Naive thymus-derived CD8-positive, alpha-beta T cell (primary cell): ENCODE results near the gene SLC38A3. TPM values are rescaled to one million over a fixed set of nuclear protein-coding genes. Genes with fewer than 3 reads are reported as not detected.
A peak's percentile ranks its signal among the peaks of the same experiment; 100 is the strongest.

ENCODE experiments used
- ATAC-seq, 2 donors: fragments of 150-1000 bp; cut with Tn5 transposase in 1 of 2; sonication (Bioruptor Pico), chemical (Tn5 transposase) in 1 of 2; 1 replicate in 1 of 2; 2 replicates in 1 of 2; pipeline ENCODE4 v1.10.0; 2021; ENCODE audit warnings: mild to moderate bottlenecking in 2 of 2, moderate library complexity in 2 of 2
- POLR2A ChIA-PET: fragments of 350-600 bp; sonication (Branson Sonifier 250); formaldehyde crosslinking; loops from one replicate; lab custom pipeline; 2021; ENCODE audit warnings: antibody characterized with exemption; lab: Charles Lee
- DNase-seq, 10 donors: peaks; one replicate each; pipeline versions ENCODE4 v3.0.0 to v3.0.0-alpha.2; 2020 to 2022
- H3K27ac Mint-ChIP-seq, 10 donors: one replicate each; pipeline ENCODE4 v1.8.0; 2020 to 2022; ENCODE audit warnings: mild to moderate bottlenecking in 10 of 10, mixed read lengths in 10 of 10, moderate library complexity in 4 of 10, inconsistent platforms in 1 of 10
- H3K27me3 Mint-ChIP-seq, 5 donors: one replicate each; pipeline ENCODE4 v1.8.0; 2021 to 2022; ENCODE audit warnings: mixed read lengths in 5 of 5
- H3K36me3 Mint-ChIP-seq, 3 donors: one replicate each; pipeline ENCODE4 v1.8.0; 2020 to 2022; ENCODE audit warnings: mixed read lengths in 3 of 3, mild to moderate bottlenecking in 2 of 3, inconsistent platforms in 1 of 3
- H3K4me1 Mint-ChIP-seq, 4 donors: one replicate each; pipeline ENCODE4 v1.8.0; 2021 to 2022; ENCODE audit warnings: mixed read lengths in 4 of 4
- H3K4me3 Mint-ChIP-seq, 10 donors: one replicate each; pipeline ENCODE4 v1.8.0; 2020 to 2022; ENCODE audit warnings: mild to moderate bottlenecking in 10 of 10, mixed read lengths in 10 of 10, moderate library complexity in 6 of 10, inconsistent platforms in 1 of 10
- H3K9me3 Mint-ChIP-seq, 9 donors: one replicate each; pipeline ENCODE4 v1.8.0; 2020 to 2022; ENCODE audit warnings: mixed read lengths in 9 of 9, mild to moderate bottlenecking in 3 of 9, inconsistent platforms in 1 of 9, moderate library complexity in 1 of 9
- polyA plus RNA-seq, 3 donors: library from polyadenylated mRNA; unstranded; fragments of 300-500 nt; fragmentation: Illumina TruSeq; gene quantifications; one replicate each; pipeline ENCODE4 v1.2.3, GENCODE V29; 2021
- total RNA-seq, 8 experiments: library from RNA in 2 of 8; stranded (reverse) in 2 of 8; gene quantifications; one replicate each; pipeline ENCODE4 v1.2.3 and lab custom pipeline; 2021 to 2026

Gene SLC38A3
- total RNA-seq, result not detected
- not detected for polyA plus RNA-seq
- 0 to 0.49 (median 0) reads per million in 6 experiments for total RNA-seq (lab: John Stamatoyannopoulos, UW)

- DNase-seq (peak in 4 of 10 donors; percentile 27 to 37 (median 31)), ATAC-seq (peak; percentile 55 to 68)
- Mint-ChIP-seq H3K36me3 (no peaks in the 10 kb centered on the region), H3K27me3 (peaks cover 14 to 54% (median 37%) of the 10 kb centered on the region in 5 donors), H3K4me3 (peak within 1 kb of the TSS in 8 of 10 donors; percentile 40 to 74 (median 54)), H3K4me1 (peaks cover 0 to 15% (median 4%) of the 10 kb centered on the region in 4 donors), H3K9me3 (peaks cover 0 to 1% (median 0%) of the 10 kb centered on the region in 9 donors), H3K27ac (peak within 1 kb of the TSS in 1 of 10 donors; percentile 56)
- POLR2A ChIA-PET, result interaction anchor here (1.7 kb wide), 1 partner anchor 11 kb away, joined by 7 read pairs; no protein-coding TSS in a partner anchor
These were observed at the start of gene SLC38A3 for GRCh38 chr3:50204804-50205412. TSS of gene SLC38A3 (plus strand) at chr3:50205271. CDS start at chr3:50214200, 8,929 bp downstream.

GRCh38 chr3:50155491-50155878 lies 49.6 kb upstream of the SLC38A3 start:
- Mint-ChIP-seq H3K27me3 (peaks cover 13 to 43% (median 31%) of the 10 kb centered on the region in 5 donors), H3K27ac (peak overlapping the region in 1 of 10 donors; percentile 74), H3K4me3 (peak overlapping the region; percentile 73 to 89 (median 80)), H3K36me3 (peaks cover 0 to 2% (median 0%) of the 10 kb centered on the region in 3 donors), H3K9me3 (no peaks in the 10 kb centered on the region), H3K4me1 (peaks cover 5 to 36% (median 12%) of the 10 kb centered on the region in 4 donors)
- ATAC-seq, result no peak
- POLR2A ChIA-PET, result no interaction called here
- no peak for DNase-seq

DNA sequence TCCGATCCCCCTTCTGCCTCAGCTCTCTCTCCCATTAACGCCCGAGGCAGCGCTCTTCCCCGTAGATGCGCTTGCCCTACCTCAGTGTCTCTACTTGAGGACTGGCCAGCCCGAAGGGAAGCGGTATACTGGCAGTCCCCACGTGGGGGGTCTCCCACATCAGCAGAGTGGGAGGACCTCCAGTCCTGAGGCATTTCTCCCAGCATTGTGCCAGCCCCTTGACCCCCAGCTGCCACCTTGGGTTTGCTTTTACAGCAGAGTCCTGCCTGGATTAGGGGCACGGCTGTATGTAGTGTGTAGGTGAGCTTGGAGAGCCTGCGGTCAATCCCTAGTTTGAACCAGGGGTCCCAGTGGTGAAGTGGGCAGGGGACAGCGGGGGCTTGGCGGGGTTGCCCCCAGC lies 49.2 kb upstream of the SLC38A3 start:
- no peak for ATAC-seq
- Mint-ChIP-seq H3K36me3 (peaks cover 0 to 2% (median 0%) of the 10 kb centered on the region in 3 donors), H3K9me3 (no peaks in the 10 kb centered on the region), H3K27me3 (peaks cover 12 to 43% (median 30%) of the 10 kb centered on the region in 5 donors), H3K4me1 (peaks cover 5 to 36% (median 12%) of the 10 kb centered on the region in 4 donors), H3K4me3 (peak overlapping the region; percentile 73 to 89 (median 80)), H3K27ac (peak overlapping the region in 2 of 10 donors; percentile 63 to 74)
- POLR2A ChIA-PET, result no interaction called here
- DNase-seq, result no peak

- DNase-seq (no peak), ATAC-seq (no peak)
- Mint-ChIP-seq H3K4me1 (peaks cover 5 to 36% (median 12%) of the 10 kb centered on the region in 4 donors), H3K27ac (no peak overlapping the region), H3K4me3 (peak overlapping the region in 4 of 10 donors; percentile 28 to 78 (median 48)), H3K27me3 (peaks cover 12 to 43% (median 30%) of the 10 kb centered on the region in 5 donors), H3K9me3 (no peaks in the 10 kb centered on the region), H3K36me3 (peaks cover 0 to 2% (median 0%) of the 10 kb centered on the region in 3 donors)
- POLR2A ChIA-PET, result interaction anchor here (0.5 kb wide), 1 partner anchor 703 kb away, joined by 4 read pairs; no protein-coding TSS in a partner anchor
These were observed 48.2 kb upstream of the SLC38A3 start for GRCh38 chr3:50156549-50157493.

DNA sequence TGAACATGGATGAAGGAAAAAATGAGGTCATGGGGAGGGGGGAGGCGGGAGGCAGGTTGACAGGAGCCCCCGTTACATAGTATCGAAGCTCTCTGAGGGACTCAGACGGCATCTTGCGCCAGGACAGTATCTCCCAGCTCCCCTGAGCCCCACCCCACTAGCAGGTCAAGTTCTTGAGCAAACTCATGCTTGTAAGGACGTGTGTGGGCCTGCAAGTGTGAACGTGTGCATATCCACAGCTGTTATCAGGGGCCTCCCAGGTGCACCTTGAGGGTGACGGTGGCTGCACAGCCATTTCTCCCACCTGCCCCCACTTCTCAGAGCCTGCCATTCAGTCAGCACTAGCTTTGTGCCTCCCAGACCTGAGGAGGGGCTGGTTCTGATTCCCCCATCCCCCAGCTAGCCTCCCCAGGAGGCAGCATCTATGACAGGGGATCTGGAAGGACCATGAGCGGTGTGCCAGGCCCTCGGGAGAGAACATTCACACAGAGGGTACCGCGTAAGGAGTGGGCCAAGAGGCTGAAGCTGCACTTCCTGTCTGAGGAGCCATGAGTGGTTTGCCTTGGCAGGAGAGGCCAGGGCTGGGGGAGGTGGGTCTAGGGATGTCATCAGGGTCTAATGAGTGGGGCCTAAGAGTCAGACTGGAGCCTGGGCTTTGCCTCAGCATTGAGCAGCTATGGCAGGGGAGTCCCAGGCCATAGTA lies 47.1 kb upstream of the SLC38A3 start:
- H3K4me3 Mint-ChIP-seq, result peak overlapping the region in 2 of 10 donors; percentile 15 to 22
- no peak for DNase-seq

GRCh38 chr3:50158530-50159146 lies 46.4 kb upstream of the SLC38A3 start:
- H3K9me3 Mint-ChIP-seq, result no peaks in the 10 kb centered on the region
- peak overlapping the region in 1 of 10 donors; percentile 15 for H3K4me3 Mint-ChIP-seq
- peak overlapping the region in 2 of 10 donors; percentile 62 to 79 for H3K27ac Mint-ChIP-seq
- peaks cover 0 to 2% (median 0%) of the 10 kb centered on the region in 3 donors for H3K36me3 Mint-ChIP-seq
- peaks cover 10 to 34% (median 25%) of the 10 kb centered on the region in 5 donors for H3K27me3 Mint-ChIP-seq
- DNase-seq, result no peak
- peaks cover 5 to 33% (median 12%) of the 10 kb centered on the region in 4 donors for H3K4me1 Mint-ChIP-seq
- ATAC-seq, result no peak
- POLR2A ChIA-PET, result no interaction called here

More for the DNA sequence above, 47.1 kb upstream of the SLC38A3 start:
- peaks cover 5 to 36% (median 12%) of the 10 kb centered on the region in 4 donors for H3K4me1 Mint-ChIP-seq
- no peak overlapping the region for H3K27ac Mint-ChIP-seq
- H3K9me3 Mint-ChIP-seq, result no peaks in the 10 kb centered on the region
- H3K27me3 Mint-ChIP-seq, result peaks cover 12 to 41% (median 30%) of the 10 kb centered on the region in 5 donors
- no peak for ATAC-seq
- peaks cover 0 to 2% (median 0%) of the 10 kb centered on the region in 3 donors for H3K36me3 Mint-ChIP-seq
- POLR2A ChIA-PET, result no interaction called here

DNA sequence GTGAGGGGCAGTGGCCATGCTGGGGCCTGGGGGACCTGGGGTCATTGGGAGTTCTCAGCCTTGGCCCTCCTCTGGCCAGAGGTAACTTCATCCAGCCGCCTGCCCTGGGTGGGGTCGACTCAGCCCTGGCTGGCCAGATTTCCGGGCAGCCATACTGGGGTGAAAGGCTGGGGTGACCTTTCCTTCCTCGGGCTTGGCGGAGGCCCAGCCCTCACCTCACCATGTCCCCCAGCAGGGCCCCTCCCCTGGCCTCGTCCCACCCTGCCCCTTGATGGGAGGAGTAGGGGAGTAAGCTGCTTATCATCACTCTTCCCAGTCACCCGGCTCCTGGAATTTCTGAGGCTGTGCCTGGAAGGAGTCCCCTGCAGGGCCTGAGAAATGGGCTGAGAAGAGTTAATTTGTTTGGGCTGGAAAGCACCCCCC lies 44.5 kb upstream of the SLC38A3 start:
- H3K4me1 Mint-ChIP-seq, result peaks cover 2 to 23% (median 8%) of the 10 kb centered on the region in 4 donors
- H3K27ac Mint-ChIP-seq, result no peak overlapping the region
- H3K36me3 Mint-ChIP-seq, result peaks cover 0 to 2% (median 0%) of the 10 kb centered on the region in 3 donors
- no peak overlapping the region for H3K4me3 Mint-ChIP-seq
- no peak for ATAC-seq
- H3K9me3 Mint-ChIP-seq, result no peaks in the 10 kb centered on the region
- no peak for DNase-seq
- POLR2A ChIA-PET, result no interaction called here
- H3K27me3 Mint-ChIP-seq, result peaks cover 6 to 24% (median 17%) of the 10 kb centered on the region in 5 donors

- Mint-ChIP-seq H3K9me3 (no peaks in the 10 kb centered on the region), H3K4me1 (peaks cover 0 to 15% (median 3%) of the 10 kb centered on the region in 4 donors), H3K4me3 (no peak overlapping the region), H3K27me3 (peaks cover 3 to 16% (median 11%) of the 10 kb centered on the region in 5 donors), H3K27ac (no peak overlapping the region), H3K36me3 (no peaks in the 10 kb centered on the region)
- DNase-seq (no peak), ATAC-seq (no peak)
- POLR2A ChIA-PET, result no interaction called here
These were observed 43.8 kb upstream of the SLC38A3 start for GRCh38 chr3:50161320-50161719.

DNA sequence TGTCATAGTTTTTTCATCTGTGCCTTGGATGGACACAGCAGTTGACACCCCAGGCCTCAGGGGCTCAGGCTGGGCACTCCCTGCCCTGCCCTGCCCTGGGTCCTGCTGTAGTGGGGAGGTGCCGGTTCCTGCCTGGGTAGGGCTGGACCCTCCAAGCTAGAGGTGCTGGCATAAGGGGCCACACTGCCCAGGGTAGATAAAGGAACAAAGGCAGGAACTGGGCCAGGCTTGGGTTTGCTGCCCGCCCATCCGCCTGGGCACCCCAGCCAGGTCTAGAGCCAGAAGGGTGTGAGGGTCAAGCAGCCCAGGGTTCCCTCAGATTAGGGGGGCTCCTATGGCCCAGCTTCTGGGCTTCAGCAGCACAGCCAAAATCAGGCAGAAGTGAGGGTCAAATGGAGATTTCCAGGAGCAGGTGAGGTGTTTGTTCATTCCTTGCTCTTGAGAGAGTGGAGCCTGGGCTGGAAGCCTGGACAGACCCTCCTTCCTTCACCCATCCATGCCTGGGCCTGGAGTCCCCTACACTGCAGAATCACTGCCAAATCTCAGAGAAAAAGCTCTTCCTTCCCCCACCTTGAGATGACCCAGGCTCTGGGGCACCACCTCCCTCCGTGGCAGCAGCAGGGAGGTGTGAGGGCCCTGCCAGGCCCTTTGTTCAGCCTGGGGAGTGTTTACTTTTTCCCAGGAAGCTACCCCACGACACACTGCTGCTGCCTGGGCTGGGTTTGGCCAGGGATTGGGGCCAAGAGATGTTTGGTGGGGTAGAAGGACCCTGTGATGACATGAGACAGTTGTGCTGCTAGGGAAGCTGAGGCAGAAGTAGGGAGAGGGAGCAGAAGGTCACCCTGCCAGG lies 42.8 kb upstream of the SLC38A3 start:
- Mint-ChIP-seq H3K4me1 (peaks cover 0 to 8% (median 3%) of the 10 kb centered on the region in 4 donors), H3K36me3 (no peaks in the 10 kb centered on the region), H3K27me3 (peaks cover 3 to 7% (median 5%) of the 10 kb centered on the region in 5 donors), H3K4me3 (no peak overlapping the region), H3K27ac (no peak overlapping the region), H3K9me3 (no peaks in the 10 kb centered on the region)
- POLR2A ChIA-PET, result no interaction called here
- DNase-seq (no peak), ATAC-seq (no peak)

DNA sequence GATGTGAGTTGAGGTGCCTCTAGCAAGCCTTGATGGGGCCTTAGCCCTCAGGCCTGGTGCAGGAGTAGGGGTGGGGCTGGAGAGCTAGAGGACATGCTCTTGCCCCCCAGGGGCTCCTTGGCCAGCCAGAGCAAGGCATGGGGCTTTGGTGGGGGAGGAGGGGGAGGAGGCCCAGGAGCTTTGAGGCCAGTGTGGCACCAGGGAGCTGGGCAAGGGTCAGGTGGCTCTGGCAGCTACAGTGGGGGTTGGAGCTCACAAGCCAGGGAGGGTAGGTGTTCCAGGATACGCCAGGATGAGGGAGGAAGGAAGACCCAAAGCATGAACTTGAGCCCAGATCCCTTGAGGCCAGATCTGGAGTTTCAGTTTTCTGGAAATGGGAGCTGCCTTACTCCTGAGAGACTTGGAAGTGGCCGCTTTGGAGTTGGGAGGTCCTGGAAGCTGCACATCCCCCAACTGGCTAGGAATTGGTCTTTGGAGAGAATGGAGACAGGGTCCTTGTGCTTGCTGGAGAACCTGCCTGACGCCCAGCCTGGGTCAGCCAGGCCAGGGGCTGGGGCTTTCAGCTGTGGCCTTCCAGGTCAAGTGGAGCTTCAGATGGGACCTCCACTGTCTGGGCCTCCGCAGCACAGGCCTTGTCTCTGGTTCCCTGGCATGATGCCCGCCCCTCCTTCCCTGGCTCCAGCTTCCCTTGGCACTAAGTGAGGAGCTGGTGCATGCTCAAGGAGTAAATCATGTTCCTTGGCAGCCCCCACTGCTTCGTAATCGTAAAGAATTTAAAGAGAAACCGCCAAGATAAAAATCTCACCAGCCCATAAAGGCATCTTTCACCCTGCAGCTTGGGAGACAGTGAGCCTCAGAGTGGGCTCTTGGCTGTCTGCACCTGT lies 41.3 kb upstream of the SLC38A3 start:
- no peak for ATAC-seq
- H3K4me3 Mint-ChIP-seq, result no peak overlapping the region
- POLR2A ChIA-PET, result no interaction called here
- H3K36me3 Mint-ChIP-seq, result no peaks in the 10 kb centered on the region
- H3K9me3 Mint-ChIP-seq, result no peaks in the 10 kb centered on the region
- DNase-seq, result peak in 1 of 10 donors; percentile 53
- peak overlapping the region in 2 of 10 donors; percentile 59 to 65 for H3K27ac Mint-ChIP-seq
- peaks cover 0 to 2% (median 0%) of the 10 kb centered on the region in 5 donors for H3K27me3 Mint-ChIP-seq
- peaks cover 0 to 2% (median 0%) of the 10 kb centered on the region in 4 donors for H3K4me1 Mint-ChIP-seq
